Dendritic cell treated with granulocyte-macrophage colony-stimulating factor and Interleukin-4, amounts not matched to agents 40 ng/mL and 50 ng/mL, for 4 days (primary cell): ENCODE measurements around the gene SEMA4D.

Experiments used
- H3K27ac Mint-ChIP-seq: one replicate; pipeline ENCODE4 v1.8.0; 2022; ENCODE audit warnings: mild to moderate bottlenecking, mixed read lengths
- H3K27me3 Mint-ChIP-seq: one replicate; pipeline ENCODE4 v1.8.0; 2022; ENCODE audit warnings: mild to moderate bottlenecking, mixed read lengths
- H3K36me3 Mint-ChIP-seq: one replicate; pipeline ENCODE4 v1.8.0; 2022; ENCODE audit warnings: low read depth, mixed read lengths
- H3K4me1 Mint-ChIP-seq: one replicate; pipeline ENCODE4 v1.8.0; 2022; ENCODE audit warnings: low read depth, mixed read lengths
- H3K4me3 Mint-ChIP-seq: one replicate; pipeline ENCODE4 v1.8.0; 2022; ENCODE audit warnings: mild to moderate bottlenecking, moderate library complexity, mixed read lengths
- H3K9me3 Mint-ChIP-seq: one replicate; pipeline ENCODE4 v1.8.0; 2022; ENCODE audit warnings: mixed read lengths
- intact Hi-C: fragments of 100-400 bp; cut with micrococcal nuclease; formaldehyde crosslinking; loops from one replicate; pipeline ENCODE4 v1.15.0; 2022

SEMA4D gene

GRCh38 chr9:89442501-89442978, 55.4 kb downstream of the SEMA4D start:
- no peak overlapping the region for H3K4me3 Mint-ChIP-seq
- peaks cover 27% of the 10 kb centered on the region for H3K36me3 Mint-ChIP-seq
- H3K9me3 Mint-ChIP-seq, result no peaks in the 10 kb centered on the region
- H3K4me1 Mint-ChIP-seq, result peaks cover 89% of the 10 kb centered on the region
- no peaks in the 10 kb centered on the region for H3K27me3 Mint-ChIP-seq
- intact Hi-C loops, result loop anchor here (5.0 to 10.0 kb wide), 2 partner anchors 52 to 55 kb away; partner anchors contain the start of gene SEMA4D
- H3K27ac Mint-ChIP-seq, result peak overlapping the region; percentile 91

DNA sequence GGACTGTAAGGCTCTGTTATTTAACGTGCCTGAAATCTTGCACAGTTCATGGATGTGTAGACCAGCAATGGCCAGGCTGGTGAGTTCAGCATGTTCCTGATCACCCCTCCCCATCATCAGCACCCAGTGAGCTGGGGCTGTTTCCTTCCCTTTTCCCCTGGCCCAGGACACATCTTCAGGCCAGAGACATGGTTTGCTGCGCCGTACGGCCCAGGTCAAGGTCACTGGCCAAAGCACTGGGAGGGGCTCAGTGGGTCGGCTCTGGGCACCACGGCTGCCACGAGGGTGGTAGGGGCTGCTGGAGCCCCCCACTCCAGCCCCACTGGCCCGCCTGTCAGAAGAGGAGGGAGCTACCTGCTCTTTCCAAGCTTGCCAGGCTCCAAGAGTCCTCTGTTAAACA, 55.9 kb downstream of the SEMA4D start:
- Mint-ChIP-seq H3K9me3 (no peaks in the 10 kb centered on the region), H3K4me3 (no peak overlapping the region), H3K27ac (peak overlapping the region; percentile 91), H3K4me1 (peaks cover 89% of the 10 kb centered on the region), H3K27me3 (no peaks in the 10 kb centered on the region), H3K36me3 (peaks cover 22% of the 10 kb centered on the region)
- intact Hi-C loops, result loop anchor here (5.0 to 10.0 kb wide), 2 partner anchors 53 to 55 kb away; partner anchors contain the start of gene SEMA4D

DNA sequence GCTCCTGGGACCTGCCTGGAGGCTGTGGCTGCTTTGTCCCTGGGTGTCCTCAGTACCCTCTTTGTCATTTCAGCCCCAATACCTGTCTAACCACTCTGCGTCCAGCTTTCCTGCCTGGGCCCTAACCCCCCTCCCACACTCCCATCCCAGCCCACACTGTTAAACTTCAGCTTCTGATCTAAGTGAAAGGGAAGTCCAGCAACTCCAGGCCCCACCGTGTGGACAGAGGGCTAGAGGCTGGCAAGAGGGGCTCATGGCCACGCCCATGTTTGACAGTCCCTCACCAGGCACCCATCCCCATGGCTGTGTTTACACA, 56.3 kb downstream of the SEMA4D start:
- intact Hi-C loops, result loop anchor here (5.0 to 10.0 kb wide), 2 partner anchors 53 to 54 kb away; partner anchors contain the start of gene SEMA4D
- no peaks in the 10 kb centered on the region for H3K27me3 Mint-ChIP-seq
- peak overlapping the region; percentile 91 for H3K27ac Mint-ChIP-seq
- H3K36me3 Mint-ChIP-seq, result peaks cover 23% of the 10 kb centered on the region
- H3K9me3 Mint-ChIP-seq, result no peaks in the 10 kb centered on the region
- peaks cover 89% of the 10 kb centered on the region for H3K4me1 Mint-ChIP-seq
- no peak overlapping the region for H3K4me3 Mint-ChIP-seq

GRCh38 chr9:89440951-89441654, 56.8 kb downstream of the SEMA4D start:
- H3K36me3 Mint-ChIP-seq, result peaks cover 23% of the 10 kb centered on the region
- H3K27me3 Mint-ChIP-seq, result no peaks in the 10 kb centered on the region
- intact Hi-C loops, result loop anchor here (1.0 to 10.0 kb wide), 3 partner anchors 19 to 54 kb away; partner anchors contain the start of gene SEMA4D
- no peak overlapping the region for H3K4me3 Mint-ChIP-seq
- H3K9me3 Mint-ChIP-seq, result no peaks in the 10 kb centered on the region
- peak overlapping the region; percentile 91 for H3K27ac Mint-ChIP-seq
- H3K4me1 Mint-ChIP-seq, result peaks cover 89% of the 10 kb centered on the region

GRCh38 chr9:89440548-89440947, 57.4 kb downstream of the SEMA4D start:
- intact Hi-C loops, result loop anchor here (1.0 to 10.0 kb wide), 3 partner anchors 18 to 54 kb away; partner anchors contain the start of gene SEMA4D
- H3K27ac Mint-ChIP-seq, result peak overlapping the region; percentile 91
- H3K4me3 Mint-ChIP-seq, result peak overlapping the region; percentile 32
- H3K36me3 Mint-ChIP-seq, result peaks cover 23% of the 10 kb centered on the region
- H3K9me3 Mint-ChIP-seq, result no peaks in the 10 kb centered on the region
- no peaks in the 10 kb centered on the region for H3K27me3 Mint-ChIP-seq
- peaks cover 88% of the 10 kb centered on the region for H3K4me1 Mint-ChIP-seq

DNA sequence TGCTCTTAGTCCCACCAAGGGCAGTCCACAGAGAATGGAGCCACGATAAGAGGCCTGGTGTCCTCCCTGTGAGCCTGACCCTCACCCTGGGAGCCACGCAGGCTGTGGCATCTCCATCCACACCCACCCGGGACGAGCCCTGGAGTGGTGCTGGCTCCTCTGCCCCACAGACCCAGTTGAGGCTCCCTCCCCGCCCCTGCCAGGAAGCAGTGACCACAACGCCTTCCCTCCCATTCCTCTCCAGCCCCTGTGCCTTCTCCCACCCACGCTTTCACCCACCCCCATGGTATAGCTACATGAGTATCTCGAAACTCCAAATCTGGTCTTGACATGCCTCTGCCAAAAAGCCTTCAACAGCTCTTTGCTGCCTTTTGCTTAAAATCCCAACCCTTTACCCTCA, 57.9 kb downstream of the SEMA4D start:
- Mint-ChIP-seq H3K27me3 (no peaks in the 10 kb centered on the region), H3K9me3 (no peaks in the 10 kb centered on the region), H3K27ac (peak overlapping the region; percentile 91), H3K4me1 (peaks cover 88% of the 10 kb centered on the region), H3K36me3 (peaks cover 23% of the 10 kb centered on the region), H3K4me3 (peak overlapping the region; percentile 32)
- intact Hi-C loops, result loop anchor here (1.0 to 10.0 kb wide), 3 partner anchors 18 to 55 kb away; partner anchors contain the start of gene SEMA4D

DNA sequence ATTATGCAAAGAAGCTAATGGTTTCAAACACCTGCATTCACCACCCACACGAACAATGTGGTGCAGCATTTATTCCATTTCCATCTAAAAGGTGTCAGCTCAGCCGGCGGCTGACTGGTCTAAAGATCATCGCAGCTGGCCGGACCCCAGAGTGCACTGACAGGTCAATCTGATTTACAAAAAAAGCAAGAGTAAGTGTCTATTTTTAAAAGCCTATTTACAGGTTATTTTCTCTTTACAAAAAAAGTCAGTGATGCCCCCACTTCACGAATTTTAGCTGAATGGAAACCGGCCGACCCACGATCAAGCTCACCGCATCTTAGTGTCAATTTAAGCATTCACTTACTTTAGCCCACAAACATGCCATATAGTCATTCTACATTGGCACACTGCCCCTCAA, 58.3 kb downstream of the SEMA4D start:
- H3K4me1 Mint-ChIP-seq, result peaks cover 88% of the 10 kb centered on the region
- peak overlapping the region; percentile 32 for H3K4me3 Mint-ChIP-seq
- H3K27me3 Mint-ChIP-seq, result no peaks in the 10 kb centered on the region
- intact Hi-C loops, result no loop called here
- H3K9me3 Mint-ChIP-seq, result no peaks in the 10 kb centered on the region
- H3K27ac Mint-ChIP-seq, result peak overlapping the region; percentile 91
- peaks cover 21% of the 10 kb centered on the region for H3K36me3 Mint-ChIP-seq

DNA sequence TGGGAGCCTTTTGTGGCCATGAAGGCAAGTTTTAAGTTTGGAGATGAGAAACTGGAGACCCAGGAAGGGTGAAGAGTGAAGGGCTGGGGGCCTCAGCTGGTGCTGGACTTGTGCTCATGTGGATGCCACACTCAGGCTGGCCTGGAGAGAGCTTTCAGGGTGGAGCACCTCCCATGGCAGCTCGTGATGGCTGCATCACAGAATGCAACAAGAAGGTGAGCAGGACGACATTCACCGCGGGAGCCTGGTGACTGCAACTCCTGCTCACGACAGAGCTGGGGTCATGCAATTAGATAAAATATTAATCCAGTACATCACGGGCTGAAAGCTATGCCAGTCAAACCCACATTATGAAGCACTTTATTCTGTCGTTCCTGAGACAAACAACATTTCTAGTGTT, 59.7 kb downstream of the SEMA4D start:
- Mint-ChIP-seq H3K27ac (peak overlapping the region; percentile 6), H3K36me3 (peaks cover 21% of the 10 kb centered on the region), H3K27me3 (no peaks in the 10 kb centered on the region), H3K4me1 (peaks cover 78% of the 10 kb centered on the region), H3K4me3 (no peak overlapping the region), H3K9me3 (no peaks in the 10 kb centered on the region)
- intact Hi-C loops, result no loop called here

- Mint-ChIP-seq H3K4me1 (peaks cover 74% of the 10 kb centered on the region), H3K4me3 (no peak overlapping the region), H3K9me3 (no peaks in the 10 kb centered on the region), H3K27me3 (no peaks in the 10 kb centered on the region), H3K36me3 (peaks cover 21% of the 10 kb centered on the region), H3K27ac (peak overlapping the region; percentile 6)
- intact Hi-C loops, result no loop called here
Measured at GRCh38 chr9:89437772-89438171, 60.1 kb downstream of the SEMA4D start.

DNA sequence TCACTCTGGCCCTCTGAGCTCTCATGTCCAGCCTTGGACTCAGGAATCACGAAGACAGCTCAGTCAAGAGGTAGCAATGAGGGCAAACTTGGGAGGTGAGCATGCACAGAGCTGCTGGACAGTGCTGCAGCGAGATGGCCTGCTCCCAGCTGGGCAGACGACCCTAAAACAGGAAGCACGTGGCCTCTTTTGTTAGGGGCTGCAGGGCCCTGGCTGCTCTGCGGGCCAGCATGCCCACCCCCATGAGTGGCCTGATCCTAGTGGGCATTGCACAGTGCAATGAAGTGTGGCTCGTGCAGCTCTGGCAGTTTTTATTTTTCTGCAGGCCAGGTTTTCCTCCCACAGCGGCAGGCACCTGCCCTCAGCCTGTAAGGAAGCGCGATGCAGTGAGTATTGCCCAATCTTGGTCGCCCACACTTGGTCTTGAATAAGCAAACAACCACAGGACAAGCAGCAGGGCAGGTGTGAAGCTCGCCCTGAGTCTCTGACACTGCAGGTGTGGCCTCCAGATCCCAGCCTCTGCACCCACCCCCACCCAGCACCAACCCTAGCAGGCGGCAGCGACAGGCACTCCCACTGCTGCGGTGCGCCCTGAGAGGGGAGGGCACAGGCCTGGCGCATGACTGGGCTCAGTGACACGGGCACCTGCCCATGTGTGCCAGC, 60.8 kb downstream of the SEMA4D start:
- Mint-ChIP-seq H3K4me3 (no peak overlapping the region), H3K9me3 (no peaks in the 10 kb centered on the region), H3K27ac (no peak overlapping the region), H3K4me1 (peaks cover 73% of the 10 kb centered on the region), H3K36me3 (peaks cover 21% of the 10 kb centered on the region), H3K27me3 (no peaks in the 10 kb centered on the region)
- intact Hi-C loops, result no loop called here

DNA sequence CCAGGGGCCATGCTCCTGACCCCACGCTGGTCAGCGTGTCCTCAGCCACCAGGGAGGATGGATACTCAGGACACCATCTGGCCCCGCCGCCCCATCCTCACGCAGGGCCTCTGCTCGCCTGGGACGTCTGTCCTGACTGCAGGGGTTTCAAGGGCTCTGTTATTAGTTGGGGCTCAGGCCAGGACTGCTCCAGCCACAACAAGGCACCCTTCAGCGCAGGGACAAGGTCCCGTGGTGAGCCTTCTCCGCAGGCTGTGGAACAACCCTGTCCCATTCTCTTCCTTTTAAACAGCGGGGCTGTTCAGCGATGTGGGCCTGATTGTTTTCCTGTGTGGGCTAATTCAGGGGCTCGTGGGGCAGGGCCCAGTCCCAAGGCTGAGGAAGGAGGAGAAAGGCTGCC, 61.6 kb downstream of the SEMA4D start:
- no peaks in the 10 kb centered on the region for H3K9me3 Mint-ChIP-seq
- no peak overlapping the region for H3K4me3 Mint-ChIP-seq
- intact Hi-C loops, result no loop called here
- no peak overlapping the region for H3K27ac Mint-ChIP-seq
- H3K36me3 Mint-ChIP-seq, result peaks cover 21% of the 10 kb centered on the region
- H3K4me1 Mint-ChIP-seq, result peaks cover 73% of the 10 kb centered on the region
- H3K27me3 Mint-ChIP-seq, result no peaks in the 10 kb centered on the region

DNA sequence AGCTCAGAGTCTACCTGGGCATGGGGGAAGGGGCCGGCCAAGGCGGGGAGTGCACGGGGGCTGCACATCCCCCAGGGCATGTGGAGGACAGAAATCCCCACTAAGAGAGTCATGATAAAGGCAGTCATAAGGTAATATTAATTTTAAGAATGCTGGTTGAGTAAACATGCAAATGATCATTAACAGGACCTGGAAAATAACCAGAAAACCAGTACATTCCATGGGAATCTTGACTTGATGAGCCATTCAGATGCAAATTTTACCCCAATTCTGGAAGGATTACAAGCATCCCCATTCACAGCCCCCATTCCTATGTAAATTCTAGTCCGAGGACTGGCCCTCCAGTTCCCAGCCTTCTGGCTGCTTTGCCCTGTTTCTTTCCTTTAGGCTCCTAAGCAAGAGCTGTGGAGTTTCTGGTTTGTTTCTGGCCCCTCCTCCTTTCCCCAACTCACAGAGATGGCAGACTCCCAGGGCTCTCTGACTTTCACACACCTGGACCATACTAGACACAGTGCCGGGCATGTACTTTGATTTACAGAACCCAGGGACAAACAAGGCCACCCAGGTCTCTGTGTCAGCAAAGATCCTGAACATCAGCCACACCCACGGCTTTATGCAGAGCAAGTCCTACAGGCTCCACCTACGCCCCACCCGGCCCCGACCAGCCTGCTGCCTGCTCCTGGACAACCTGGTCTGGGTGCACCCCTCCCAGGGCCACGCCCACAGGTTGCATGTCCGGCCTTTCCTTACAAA, 62.7 kb downstream of the SEMA4D start:
- peaks cover 73% of the 10 kb centered on the region for H3K4me1 Mint-ChIP-seq
- intact Hi-C loops, result no loop called here
- peaks cover 21% of the 10 kb centered on the region for H3K36me3 Mint-ChIP-seq
- H3K4me3 Mint-ChIP-seq, result no peak overlapping the region
- peak overlapping the region; percentile 46 for H3K27ac Mint-ChIP-seq
- no peaks in the 10 kb centered on the region for H3K27me3 Mint-ChIP-seq
- no peaks in the 10 kb centered on the region for H3K9me3 Mint-ChIP-seq

- Mint-ChIP-seq H3K4me3 (no peak overlapping the region), H3K4me1 (peaks cover 73% of the 10 kb centered on the region), H3K9me3 (no peaks in the 10 kb centered on the region), H3K27ac (no peak overlapping the region), H3K27me3 (no peaks in the 10 kb centered on the region), H3K36me3 (peaks cover 21% of the 10 kb centered on the region)
- intact Hi-C loops, result no loop called here
Measured at GRCh38 chr9:89434636-89435035, 63.3 kb downstream of the SEMA4D start.

DNA sequence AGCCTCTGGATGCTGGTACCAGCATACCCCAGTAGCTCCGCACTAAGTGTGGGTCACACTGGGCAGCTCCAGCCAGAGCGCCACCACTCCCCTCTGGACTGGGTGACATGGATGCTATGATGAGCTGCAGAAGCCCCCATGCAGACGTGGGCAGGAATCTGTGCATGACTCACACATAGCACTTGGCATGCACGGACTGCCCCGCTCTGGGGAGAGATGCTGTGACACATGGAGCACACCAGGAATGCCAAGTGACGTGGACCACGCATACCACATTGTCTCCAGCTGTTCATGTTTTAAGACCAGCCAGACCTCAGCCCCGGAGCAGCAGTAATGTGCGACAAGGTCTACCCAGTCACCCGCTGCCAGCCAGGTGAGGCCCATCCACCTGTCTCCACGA, 64.1 kb downstream of the SEMA4D start:
- Mint-ChIP-seq H3K36me3 (peaks cover 21% of the 10 kb centered on the region), H3K4me1 (peaks cover 79% of the 10 kb centered on the region), H3K9me3 (no peaks in the 10 kb centered on the region), H3K27ac (no peak overlapping the region), H3K4me3 (no peak overlapping the region), H3K27me3 (no peaks in the 10 kb centered on the region)
- intact Hi-C loops, result no loop called here
